ENCODE data around the gene ITPKC.

Gene ITPKC

DNA sequence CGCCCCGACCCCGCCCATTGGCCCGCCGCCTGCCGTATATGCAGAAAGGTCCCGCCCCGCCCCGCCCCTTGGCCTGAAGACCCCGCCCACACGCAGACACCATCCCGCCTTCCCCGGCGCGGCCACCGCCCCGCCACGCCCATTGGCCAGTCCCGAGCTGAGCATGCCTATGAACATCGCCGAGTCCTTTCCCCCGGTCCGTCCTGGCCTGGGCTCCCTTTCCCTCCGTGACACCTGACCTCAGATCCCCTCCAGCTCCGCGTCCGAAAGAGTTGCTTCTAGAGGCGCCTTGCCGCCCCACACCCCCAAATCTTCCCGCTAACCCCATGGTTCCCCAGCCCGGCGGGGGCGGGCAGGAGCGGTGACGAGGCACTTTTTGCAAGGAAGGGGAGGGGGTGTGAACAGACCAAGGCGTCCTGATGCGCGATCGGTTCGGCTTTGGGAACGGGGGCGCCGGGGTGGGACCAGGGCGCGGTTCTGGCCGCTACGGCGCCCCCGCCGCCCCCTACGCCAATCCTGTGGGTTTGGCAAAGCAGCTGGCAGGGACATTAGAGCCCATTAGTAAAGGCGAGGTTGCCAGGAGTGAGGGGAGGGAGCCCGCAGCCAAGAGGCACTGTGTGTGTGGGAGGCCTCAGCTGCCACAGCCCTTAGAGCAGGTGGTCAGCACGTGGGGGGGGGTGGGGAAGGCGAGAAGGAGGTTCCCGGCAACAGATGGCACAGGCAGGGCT, 26.1 kb upstream of the ITPKC start:
- DNase-seq: peak; percentile 97

GRCh38 chr19:40691421-40692211, 25.3 kb upstream of the ITPKC start:
- DNase-seq: no peak

GRCh38 chr19:40692212-40692551, 24.7 kb upstream of the ITPKC start:
- DNase-seq: no peak

DNA sequence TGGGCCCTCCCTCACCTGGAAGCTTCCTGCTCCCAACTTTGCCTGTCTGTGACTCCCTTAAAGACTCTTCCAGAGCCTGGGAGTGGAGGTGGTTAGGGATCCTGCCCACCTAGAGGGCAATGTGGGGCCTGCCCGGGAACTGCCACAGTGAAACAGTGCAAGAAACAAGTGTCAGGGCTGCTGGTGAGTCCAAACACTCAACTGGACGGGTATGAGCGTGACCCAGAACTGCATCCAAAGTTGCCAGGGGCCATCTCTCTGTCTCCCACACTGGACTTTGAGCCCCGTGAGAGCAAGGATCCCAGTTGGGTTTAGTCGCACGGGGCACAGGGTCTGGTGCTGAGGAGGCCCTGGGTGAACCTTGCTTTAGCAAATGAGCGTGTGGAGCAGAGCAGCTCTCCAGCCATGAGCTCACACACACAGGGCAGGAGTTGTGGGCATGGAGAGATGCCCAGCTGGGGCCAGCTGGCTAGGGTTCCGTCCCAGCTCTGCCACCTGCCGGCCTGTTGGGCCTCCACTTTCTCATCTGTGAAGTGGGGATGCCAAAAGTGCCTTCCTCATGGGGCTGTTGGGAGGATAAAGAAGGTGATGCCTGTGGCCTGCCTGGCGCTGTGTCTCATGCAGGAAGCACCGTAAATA, 23.6 kb upstream of the ITPKC start:
- DNase-seq: no peak

GRCh38 chr19:40693896-40694295, 23.0 kb upstream of the ITPKC start:
- DNase-seq: no peak

DNA sequence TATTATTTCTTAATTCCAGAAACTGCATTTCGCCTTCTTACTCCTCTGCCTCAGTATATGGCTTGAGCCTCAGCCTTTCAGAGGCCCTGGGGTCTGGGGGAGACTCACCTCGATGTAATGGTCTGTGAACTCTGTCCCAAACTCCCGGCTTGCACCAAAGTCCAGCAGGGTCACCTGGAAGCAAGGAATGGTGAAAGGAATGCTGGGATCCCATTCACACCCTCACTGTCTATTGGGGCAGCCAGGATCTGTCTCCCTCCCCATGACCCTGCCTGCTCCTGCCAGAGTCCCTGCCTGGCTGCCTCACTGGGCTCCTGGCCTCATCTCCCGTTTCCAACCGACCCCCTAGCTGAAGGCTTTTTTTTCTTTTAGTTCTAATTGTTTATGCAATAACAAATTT, 21.0 kb upstream of the ITPKC start:
- DNase-seq: no peak

DNA sequence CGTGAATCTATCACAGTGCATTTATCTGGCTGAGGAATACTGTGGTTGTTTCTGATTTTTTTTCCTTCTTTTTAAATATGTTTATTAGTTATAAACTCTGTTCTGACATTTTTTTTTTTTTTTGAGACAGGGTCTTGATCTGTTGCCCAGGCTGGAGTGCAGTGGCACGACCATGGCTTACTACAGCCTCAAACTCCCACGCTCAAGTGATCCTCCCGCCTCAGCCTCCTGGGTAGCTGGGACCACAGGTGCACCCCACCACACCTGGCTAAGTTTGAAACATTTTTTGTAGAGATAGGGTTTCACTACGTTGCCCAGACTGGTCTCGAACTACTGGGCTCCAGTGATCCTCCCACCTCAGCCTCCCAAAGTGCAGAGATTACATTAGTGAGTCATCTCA, 19.9 kb upstream of the ITPKC start:
- DNase-seq: no peak

DNA sequence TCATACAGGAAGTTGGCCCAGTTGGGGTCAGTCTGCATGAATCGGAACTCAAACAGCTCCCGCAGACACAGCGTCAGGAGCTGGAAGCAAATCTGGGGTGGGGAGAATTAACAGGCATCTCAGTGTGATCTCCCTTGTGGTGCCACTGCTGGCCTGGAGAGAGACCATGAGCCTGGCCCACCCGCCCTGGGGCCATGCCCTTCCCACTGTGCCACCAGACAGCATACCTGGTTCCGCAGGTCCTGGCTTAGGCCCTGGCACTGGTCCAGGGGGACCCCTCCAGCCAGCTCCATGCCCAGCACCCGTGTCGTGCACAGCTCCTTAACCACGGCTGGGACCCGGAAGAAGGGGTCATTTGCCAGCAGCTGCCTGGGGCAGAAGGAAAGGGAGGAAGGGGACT, 16.8 kb upstream of the ITPKC start:
- peak; percentile 48 for DNase-seq

DNA sequence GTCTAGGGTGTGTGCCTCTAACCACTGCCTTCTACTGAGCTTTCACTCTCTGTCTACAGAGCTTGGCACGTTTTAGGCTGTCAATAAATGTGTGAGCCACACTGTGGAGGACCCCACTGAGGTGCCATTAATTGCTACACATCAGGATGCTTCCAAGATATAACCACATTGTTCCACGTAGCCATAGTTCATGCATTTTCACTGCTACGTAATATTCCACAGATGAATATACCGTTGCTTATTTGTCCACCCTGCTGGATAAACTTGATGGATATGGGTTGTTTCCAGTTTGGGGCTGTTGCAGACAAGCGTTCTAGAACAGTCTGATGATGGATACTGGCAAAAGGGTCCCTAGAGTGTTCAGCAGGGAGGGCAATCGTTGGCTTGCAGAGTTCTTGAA, 15.2 kb upstream of the ITPKC start:
- DNase-seq: no peak

DNA sequence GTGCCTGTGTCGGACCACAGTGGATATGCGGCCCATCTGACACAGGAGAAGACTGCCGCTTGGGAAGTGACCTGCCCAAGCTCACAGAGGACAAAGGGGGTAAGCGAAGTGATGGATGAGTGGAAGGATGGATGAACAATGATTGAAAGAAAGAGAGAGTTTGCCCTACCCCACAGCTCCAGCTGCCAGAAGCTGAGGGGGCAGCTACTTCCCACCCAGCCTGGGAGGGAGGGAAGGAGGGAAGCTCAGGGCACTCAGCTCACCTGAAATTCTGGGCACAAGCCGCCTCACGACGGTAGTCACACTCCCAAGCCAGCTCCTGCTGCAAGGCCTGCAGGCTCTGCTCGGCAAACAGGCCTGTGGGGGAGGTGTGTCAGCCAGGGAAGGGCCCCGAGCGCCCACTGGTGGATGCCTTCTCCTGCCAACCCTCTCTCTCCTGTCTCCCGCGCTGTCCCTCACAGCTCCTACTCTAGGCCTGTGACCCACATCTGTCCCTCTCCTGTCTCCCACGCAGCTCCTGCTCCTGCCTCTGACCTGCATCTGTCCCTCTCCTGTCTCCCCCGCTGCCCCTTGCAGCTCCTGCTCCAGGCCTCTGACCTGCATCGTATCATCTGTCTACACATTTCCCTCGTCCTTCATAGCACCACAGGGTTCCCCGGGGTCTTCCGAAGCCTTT, 14.4 kb upstream of the ITPKC start:
- DNase-seq: no peak

DNA sequence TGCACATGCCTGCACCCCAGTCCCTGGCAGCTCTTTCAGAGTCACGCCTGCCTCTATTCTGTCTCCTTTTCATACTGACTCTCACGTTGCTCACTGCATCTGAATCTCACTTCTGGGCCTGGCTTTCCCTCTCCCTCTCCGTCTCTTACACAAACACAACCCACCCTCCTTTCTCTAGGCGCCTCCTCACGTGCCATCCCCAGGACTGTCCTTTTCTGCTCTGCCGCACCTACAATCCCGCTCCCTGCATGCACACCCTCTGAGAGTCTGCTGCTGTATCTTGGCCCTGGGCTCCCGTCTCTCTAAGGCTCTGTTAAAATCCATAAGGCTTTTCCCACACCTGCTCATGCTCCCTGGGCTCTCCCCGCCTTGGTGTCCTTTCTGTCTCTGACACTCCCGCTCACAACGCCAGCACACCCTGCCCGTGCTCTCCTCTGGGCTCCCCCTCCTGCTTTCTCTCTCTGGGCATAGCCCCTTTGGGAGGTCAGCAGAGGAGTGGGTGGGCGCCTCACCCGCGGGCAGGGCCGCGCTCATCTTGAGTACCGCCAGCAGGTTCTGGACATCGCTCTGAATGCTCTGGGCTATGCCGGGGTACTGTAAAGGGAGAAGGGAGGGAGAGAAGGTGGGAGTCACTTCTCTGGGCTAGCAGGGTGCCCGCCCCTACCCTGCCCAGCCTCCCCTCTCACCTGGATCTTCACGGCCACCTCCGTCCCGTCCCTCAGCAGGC, 13.7 kb upstream of the ITPKC start:
- DNase-seq: no peak

DNA sequence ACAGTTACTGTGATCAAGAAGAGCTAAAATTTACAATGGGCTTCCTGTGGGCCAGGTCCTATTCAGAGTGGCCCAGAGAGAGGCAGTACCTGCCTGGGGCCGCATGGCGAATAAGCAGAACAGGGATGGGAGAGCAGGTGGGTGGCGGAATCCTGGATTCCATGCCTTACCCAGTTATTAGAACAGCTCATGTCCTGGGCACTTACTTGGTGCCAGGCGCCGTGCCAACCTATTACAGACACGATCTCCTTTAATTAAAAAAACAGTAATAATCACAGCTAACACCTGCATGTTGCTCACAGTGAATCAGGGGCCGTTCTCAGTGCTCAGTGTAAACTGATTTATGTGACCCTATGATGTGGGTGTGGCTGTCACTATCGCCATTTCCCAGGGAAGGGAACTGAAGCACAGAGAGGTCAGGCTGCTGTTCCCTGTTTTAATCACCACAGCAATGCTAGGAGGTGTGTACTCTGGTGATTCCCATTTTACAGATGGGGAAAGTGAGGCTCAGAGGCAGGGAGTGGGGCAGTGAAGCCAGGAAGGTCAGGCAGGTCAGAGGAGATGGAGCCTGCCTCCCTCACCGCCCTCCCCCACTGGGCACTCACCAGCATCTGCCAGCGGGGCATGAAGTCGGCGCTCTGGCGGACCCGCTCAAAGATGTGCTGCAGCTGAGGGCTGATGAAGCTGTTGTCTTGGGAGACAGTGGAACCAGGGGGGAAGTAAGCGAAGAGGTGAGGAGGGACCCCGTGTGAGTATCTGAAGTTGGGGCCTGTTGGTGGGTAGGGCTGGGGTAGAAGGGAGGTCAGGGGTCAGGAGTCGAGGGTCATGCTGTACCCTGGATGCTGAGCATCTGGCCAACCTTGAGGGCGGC, 12.2 kb upstream of the ITPKC start:
- DNase-seq: peak; percentile 8

- DNase-seq: no peak
These were observed 11.6 kb upstream of the ITPKC start for GRCh38 chr19:40705362-40705651.

DNA sequence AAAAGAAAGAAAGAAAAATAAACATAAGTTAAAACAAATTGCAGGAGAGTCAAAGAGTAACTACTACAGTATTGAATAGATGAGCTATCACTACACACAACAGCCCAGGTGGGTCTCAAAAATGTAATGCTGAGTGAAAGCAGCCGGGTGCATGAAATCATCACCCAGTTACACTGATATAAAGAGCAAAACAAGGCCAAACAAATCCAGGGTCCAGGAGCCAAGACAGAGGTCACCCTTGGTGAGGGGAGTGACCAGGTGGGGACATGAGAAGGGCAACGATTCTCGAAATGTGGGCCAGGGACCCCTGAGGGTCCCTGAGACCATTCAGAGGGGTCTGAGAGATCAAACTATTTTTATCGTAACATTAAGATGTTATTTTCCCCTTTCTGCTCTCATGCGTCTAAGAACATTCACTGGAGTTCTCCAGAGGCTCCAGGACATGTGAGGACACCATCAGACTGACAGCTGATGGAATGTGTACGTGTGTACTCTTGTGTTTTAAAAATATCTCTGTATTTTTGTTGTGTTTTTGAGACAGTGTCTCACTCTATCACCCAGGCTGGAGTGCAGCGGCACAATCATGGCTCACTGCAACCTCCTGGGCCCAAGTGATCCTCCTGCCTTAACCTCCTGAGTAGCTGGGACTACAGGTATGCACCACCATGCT, 10.8 kb upstream of the ITPKC start:
- no peak for DNase-seq

GRCh38 chr19:40707615-40708014, 9.3 kb upstream of the ITPKC start:
- DNase-seq: no peak

DNA sequence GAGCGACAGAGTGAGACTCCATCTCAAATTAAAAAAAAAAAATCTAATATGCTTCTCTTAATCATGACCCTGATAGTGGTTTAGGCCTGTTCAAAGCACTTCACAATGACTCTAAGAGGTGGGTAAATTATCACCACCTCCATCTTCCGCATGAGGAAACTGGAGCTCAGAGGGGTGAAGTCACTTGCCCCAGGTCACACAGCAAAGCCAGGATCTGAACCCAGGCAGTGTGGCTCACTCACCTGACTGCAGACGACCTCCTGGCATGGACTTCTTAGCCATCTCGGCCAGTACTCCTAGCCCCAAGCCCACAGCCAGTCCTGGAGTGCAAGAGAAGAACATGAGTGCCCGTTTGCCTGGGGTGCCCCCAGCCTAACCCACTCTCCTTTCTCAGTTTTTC, 7.1 kb upstream of the ITPKC start:
- DNase-seq: no peak

GRCh38 chr19:40713939-40714338, 3.0 kb upstream of the ITPKC start:
- DNase-seq: no peak

GRCh38 chr19:40714441-40715299, 2.2 kb upstream of the ITPKC start:
- DNase-seq: peak; percentile 97

- DNase-seq: peak; percentile 87
These were observed 856 bp upstream of the ITPKC start for GRCh38 chr19:40716031-40716481.

GRCh38 chr19:40717325-40717879, 490 bp downstream of the ITPKC start:
- DNase-seq: no peak

All from NCI-H69 (cell line).